MCF 10A (cell line): Measurements from ENCODE around the gene LZTS2. TPM values are rescaled to one million over a fixed set of nuclear protein-coding genes. Genes with fewer than 3 reads are reported as not detected.

Experiments
- BruUV-seq: library from RNA; stranded (reverse); fragments of 400-500 nt; replicated peaks from 2 replicates; lab custom pipeline; 2021; lab: Mats Ljungman, UMichigan
- CTCF ChIA-PET: fragments of 300-600 bp; sonication (Branson Sonifier 250); formaldehyde crosslinking; extraction: SDS; loops from one replicate; lab custom pipeline; 2021; ENCODE audit warnings: antibody characterized with exemption, inconsistent platforms; lab: Yijun Ruan, JAX
- POLR2A ChIA-PET: fragments of 300-600, 350-650 bp; sonication (Branson Sonifier 250); formaldehyde crosslinking; extraction: SDS; loops from one replicate; lab custom pipeline; 2020; ENCODE audit warnings: antibody characterized with exemption, inconsistent platforms; lab: Yijun Ruan, JAX
- DNase-seq: peaks from one replicate; pipeline ENCODE4 v3.0.0-alpha.2; 2018; ENCODE audit not compliant: unreplicated experiment
- H3K27ac Mint-ChIP-seq: one replicate; pipeline ENCODE4 v1.8.0; 2022; ENCODE audit warnings: mild to moderate bottlenecking, low read depth, mixed read lengths; ENCODE audit not compliant: unreplicated experiment
- H3K27me3 Mint-ChIP-seq: one replicate; pipeline ENCODE4 v1.8.0; 2022; ENCODE audit warnings: mixed read lengths; ENCODE audit not compliant: insufficient read depth, unreplicated experiment
- H3K36me3 Mint-ChIP-seq: one replicate; pipeline ENCODE4 v1.8.0; 2022; ENCODE audit warnings: mild to moderate bottlenecking, moderate library complexity, mixed read lengths; ENCODE audit not compliant: insufficient read depth, unreplicated experiment
- H3K4me1 Mint-ChIP-seq: one replicate; pipeline ENCODE4 v1.8.0; 2022; ENCODE audit warnings: mixed read lengths; ENCODE audit not compliant: insufficient read depth, unreplicated experiment
- H3K4me3 Mint-ChIP-seq: one replicate; pipeline ENCODE4 v1.8.0; 2022; ENCODE audit warnings: mild to moderate bottlenecking, moderate library complexity, mixed read lengths; ENCODE audit not compliant: unreplicated experiment
- H3K9me3 Mint-ChIP-seq: one replicate; pipeline ENCODE4 v1.8.0; 2022; ENCODE audit warnings: mixed read lengths; ENCODE audit not compliant: unreplicated experiment
- intact Hi-C: fragments of 100-400 bp; cut with micrococcal nuclease; formaldehyde crosslinking; loops from 2 replicates; pipeline ENCODE4 v1.14.1; 2022
- total RNA-seq: library from RNA; stranded (reverse); gene quantifications from 2 replicates; pipeline ENCODE4 v1.2.3, GENCODE V29; 2022
- TF ChIP-seq, protein P1 (sequence below): fragments of 200-600 bp; IDR thresholded peaks from one replicate; pipeline ENCODE4 v1.8.0; 2022; ENCODE audit warnings: antibody characterized with exemption, mild to moderate bottlenecking; ENCODE audit not compliant: unreplicated experiment

The LZTS2 gene
- total RNA-seq, 1 experiment from 2014 or later, result 15.2 TPM

DNA sequence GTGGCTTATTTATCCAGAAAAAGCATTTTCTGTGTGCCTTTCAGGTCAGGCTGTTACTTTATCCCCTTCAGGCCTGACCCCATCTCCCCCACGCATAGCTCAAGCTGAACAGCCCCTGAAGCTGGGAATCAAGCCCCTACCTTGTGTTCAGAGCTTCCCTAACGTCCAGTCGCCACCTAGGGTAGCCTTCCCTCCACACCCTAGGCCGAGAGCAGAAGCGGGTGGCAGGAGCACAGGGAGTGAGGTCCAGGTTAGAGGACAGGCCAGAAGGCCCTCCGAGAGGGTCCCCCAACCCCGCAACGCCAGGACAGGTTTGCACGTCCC, 30.8 kb upstream of the LZTS2 start:
- BruUV-seq, result no TSS peak
- no peaks in the 10 kb centered on the region for H3K4me1 Mint-ChIP-seq
- ChIA-PET CTCF (interaction anchor here (0.7 to 0.8 kb wide), 3 partner anchors 11 to 46 kb away, joined by 3 to 6 read pairs (median 3); no protein-coding TSS in a partner anchor), POLR2A (interaction anchor here (1.6 kb wide), 1 partner anchor 11 kb away, joined by 3 read pairs; no protein-coding TSS in a partner anchor)
- H3K36me3 Mint-ChIP-seq, result peaks cover 22% of the 10 kb centered on the region
- H3K4me3 Mint-ChIP-seq, result peak overlapping the region; percentile 66
- DNase-seq, result no peak
- no peak overlapping the region for H3K27ac Mint-ChIP-seq
- H3K9me3 Mint-ChIP-seq, result no peaks in the 10 kb centered on the region
- TF ChIP-seq, protein P1, sequence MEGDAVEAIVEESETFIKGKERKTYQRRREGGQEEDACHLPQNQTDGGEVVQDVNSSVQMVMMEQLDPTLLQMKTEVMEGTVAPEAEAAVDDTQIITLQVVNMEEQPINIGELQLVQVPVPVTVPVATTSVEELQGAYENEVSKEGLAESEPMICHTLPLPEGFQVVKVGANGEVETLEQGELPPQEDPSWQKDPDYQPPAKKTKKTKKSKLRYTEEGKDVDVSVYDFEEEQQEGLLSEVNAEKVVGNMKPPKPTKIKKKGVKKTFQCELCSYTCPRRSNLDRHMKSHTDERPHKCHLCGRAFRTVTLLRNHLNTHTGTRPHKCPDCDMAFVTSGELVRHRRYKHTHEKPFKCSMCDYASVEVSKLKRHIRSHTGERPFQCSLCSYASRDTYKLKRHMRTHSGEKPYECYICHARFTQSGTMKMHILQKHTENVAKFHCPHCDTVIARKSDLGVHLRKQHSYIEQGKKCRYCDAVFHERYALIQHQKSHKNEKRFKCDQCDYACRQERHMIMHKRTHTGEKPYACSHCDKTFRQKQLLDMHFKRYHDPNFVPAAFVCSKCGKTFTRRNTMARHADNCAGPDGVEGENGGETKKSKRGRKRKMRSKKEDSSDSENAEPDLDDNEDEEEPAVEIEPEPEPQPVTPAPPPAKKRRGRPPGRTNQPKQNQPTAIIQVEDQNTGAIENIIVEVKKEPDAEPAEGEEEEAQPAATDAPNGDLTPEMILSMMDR, result no peak
- intact Hi-C loops, result no loop called here
- H3K27me3 Mint-ChIP-seq, result no peaks in the 10 kb centered on the region

DNA sequence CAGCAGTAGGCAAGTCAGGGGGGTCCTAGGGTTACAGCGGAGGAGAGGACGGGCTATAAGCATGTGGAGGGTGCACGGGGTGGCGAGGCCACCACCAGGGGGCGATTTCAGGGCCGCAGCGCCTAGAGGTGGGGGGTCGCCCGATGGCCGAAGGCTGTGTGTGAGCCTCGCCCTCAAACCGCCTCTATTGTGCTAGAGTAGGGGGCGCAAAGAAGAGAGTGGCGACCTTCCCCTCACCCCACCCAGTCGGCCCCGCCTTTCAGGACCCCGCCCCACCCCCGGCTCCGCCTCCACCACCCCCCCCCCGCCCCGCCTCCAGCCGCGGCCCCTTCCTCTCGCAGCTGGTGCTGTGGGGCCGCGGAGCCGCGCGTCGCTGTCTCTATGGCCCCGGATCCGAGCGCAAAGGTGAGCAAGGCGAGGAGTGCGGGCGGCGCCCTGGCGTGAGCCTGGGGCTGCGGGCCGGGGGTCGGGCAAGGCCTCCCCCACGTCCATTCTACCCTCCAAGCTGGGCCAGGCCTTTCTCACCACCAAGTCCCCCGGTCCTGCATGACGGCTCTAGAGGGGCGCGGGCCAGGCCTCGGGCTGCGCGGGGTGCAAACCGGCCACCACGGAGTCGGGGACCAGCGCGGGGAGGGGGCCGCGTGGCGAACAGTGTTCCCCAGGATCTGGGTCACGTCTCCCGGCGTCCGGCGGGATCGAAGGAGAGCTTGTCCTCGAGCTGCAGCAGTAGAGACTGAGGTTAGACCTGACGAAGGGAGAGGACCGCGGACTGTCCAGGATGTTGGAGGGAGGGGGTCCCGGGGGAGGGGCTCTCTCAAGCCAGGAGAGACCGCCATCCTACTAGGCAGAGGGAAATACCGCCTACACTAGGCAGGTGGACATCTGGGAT, 30.2 kb upstream of the LZTS2 start, which contains the start of gene SEMA4G:
SEMA4G (plus strand) TSS at position 318 of the 889 bp plus-strand sequence. CDS start 3,409 bp downstream, outside the sequence.
- Mint-ChIP-seq H3K9me3 (no peaks in the 10 kb centered on the region), H3K27ac (no peak within 1 kb of the TSS), H3K36me3 (peaks cover 16% of the 10 kb centered on the region), H3K4me3 (peak within 1 kb of the TSS; percentile 66), H3K27me3 (no peaks in the 10 kb centered on the region), H3K4me1 (no peaks in the 10 kb centered on the region)
- TF ChIP-seq, protein P1, result peak; percentile 69
- DNase-seq, result peak; percentile 16
- intact Hi-C loops, result no loop called here
- ChIA-PET POLR2A (interaction anchor here (1.6 kb wide), 1 partner anchor 11 kb away, joined by 3 read pairs; no protein-coding TSS in a partner anchor), CTCF (interaction anchor here (0.5 to 1.4 kb wide), 6 partner anchors 12 to 45 kb away, joined by 3 to 6 read pairs (median 4); no protein-coding TSS in a partner anchor)
- BruUV-seq, result no TSS peak

DNA sequence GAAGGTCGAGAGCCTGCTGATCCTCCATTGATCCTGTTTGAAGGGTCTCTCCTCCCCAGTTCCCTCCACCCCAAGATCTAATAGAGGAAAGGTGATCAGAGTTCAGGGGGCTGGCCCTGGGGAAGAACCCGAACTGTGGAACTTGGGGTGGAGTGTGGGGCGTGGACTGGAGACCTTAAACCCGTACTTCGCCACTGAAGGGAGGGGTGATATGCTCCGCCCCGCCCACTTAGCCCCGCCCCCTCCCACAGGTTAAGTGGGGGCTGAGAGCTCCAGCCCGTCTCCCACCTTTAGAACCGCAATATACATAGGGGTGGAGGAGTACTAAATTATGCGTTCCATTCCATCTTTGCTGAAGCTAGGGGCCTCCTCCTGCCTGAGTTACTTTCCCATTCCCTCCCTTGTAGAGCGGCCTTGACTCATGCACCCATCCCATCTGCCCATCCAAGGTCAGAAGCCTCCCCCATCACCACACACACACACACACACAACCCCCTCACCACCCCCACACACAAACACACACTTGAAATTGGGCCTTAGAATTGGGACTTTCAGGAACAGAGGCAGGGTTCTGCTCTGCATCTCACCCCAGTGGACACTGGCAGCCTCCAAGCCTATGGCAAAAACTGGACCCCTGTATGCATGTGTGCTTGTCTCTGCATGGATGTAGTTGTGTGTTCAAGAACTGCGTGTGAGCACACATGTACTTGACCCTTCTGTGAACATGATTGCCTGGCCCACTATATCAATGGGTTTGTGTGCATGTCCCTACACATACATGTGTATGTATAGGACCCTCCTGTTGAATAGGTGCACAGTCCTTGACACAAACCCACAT, 29.3 kb upstream of the LZTS2 start:
- Mint-ChIP-seq H3K27ac (no peak overlapping the region), H3K4me1 (no peaks in the 10 kb centered on the region), H3K9me3 (no peaks in the 10 kb centered on the region), H3K36me3 (peaks cover 8% of the 10 kb centered on the region), H3K4me3 (peak overlapping the region; percentile 66), H3K27me3 (no peaks in the 10 kb centered on the region)
- TF ChIP-seq, protein P1, result no peak
- BruUV-seq, result no TSS peak
- POLR2A ChIA-PET, result interaction anchor here (1.1 kb wide), 1 partner anchor 9 kb away, joined by 3 read pairs; no protein-coding TSS in a partner anchor
- intact Hi-C loops, result no loop called here
- no peak for DNase-seq
- CTCF ChIA-PET, result interaction anchor here (0.5 to 1.4 kb wide), 3 partner anchors 13 to 37 kb away, joined by 3 to 5 read pairs (median 4); no protein-coding TSS in a partner anchor
